PFSK-1 (cell line): ENCODE measurements around the gene FEZ2.

Experiments
- FOXP2 ChIP-seq: optimal IDR thresholded peaks from 2 replicates; pipeline ENCODE3; 2011; ENCODE audit warnings: borderline replicate concordance, control low read depth, inconsistent platforms; ENCODE audit not compliant: insufficient read depth; ENCODE audit errors: extremely low read length, extremely low read depth
- POLR2AphosphoS5 ChIP-seq: IDR thresholded peaks from 2 replicates; pipeline ENCODE4 v1.6.1; 2012; ENCODE audit warnings: low read depth, mild to moderate bottlenecking, control low read depth, low read length, moderate library complexity

GRCh38 chr2:36616947-36617346 is 19.0 kb upstream of the FEZ2 start:
- TF ChIP-seq POLR2AphosphoS5, result no peak
- TF ChIP-seq FOXP2, result no peak
